GM19395 (cell line): Measurements from ENCODE around the gene TEAD1.

Experiments used
- ATAC-seq: cut with Tn5 transposase; IDR thresholded peaks from one replicate; pipeline ENCODE4 v1.9.1; 2021; ENCODE audit warnings: mild to moderate bottlenecking, moderate library complexity; ENCODE audit not compliant: unreplicated experiment

The TEAD1 gene

GRCh38 chr11:12664385-12664784 is 9.8 kb upstream of the TEAD1 start:
- no peak for ATAC-seq

DNA sequence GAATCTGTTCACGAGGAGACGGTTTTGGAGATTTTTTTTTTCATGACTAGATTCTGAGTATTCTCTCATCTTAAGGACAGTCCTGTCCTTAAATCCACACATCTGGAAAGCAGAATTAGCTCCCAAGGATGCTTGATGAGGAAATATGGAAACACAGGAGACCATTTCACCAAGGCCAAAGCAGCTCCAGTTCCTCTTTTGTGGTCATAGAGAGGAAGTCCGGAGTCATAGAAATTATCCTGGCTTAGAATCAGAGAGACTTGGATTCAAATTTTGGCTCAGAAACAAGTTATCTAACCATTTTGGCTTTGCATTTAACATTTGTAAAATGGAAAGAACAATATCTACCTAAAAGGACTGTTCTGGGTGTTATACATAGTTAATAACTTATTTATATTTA is 7.3 kb upstream of the TEAD1 start:
- ATAC-seq = no peak

GRCh38 chr11:12667646-12668045 is 6.6 kb upstream of the TEAD1 start:
- no peak for ATAC-seq

DNA sequence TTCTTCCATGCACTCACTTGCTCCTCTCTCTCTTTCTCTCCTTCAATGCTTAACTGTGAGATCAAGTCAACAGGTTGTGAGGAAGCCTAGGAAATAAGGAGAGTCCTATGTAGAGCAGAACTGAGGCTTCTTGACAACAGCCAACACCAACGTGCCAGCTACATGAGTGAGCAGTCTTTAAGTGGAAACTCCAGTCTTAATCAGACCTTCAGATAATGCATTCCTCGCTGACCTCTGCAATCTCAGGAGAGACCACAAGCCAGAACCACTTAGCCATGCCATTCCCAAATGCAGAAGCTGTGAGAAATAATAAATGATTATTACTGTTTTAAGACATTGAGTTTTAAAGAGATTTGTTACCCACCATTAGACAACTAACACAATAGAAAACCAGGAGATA is 6.1 kb upstream of the TEAD1 start:
- ATAC-seq = no peak

DNA sequence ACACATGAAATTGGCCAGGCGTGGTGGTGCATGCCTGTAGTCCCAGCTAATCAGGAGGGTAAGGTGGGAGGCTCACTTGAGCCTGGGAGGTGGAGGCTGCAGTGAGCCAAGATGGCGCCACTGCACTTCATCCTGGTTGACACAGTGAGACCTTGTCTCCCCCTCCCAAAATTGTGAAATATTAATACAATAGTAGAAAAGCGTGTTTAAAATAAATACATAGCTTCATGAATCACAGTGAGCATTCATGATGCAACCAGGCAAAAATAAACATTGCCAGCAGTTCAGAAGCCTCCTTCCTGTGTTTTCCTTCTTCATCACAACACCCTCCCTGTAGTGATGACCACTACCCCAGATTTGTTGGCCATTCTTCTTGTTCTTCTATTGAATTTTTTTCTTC is 4.3 kb upstream of the TEAD1 start:
- ATAC-seq = no peak

GRCh38 chr11:12671370-12671769 is 2.9 kb upstream of the TEAD1 start:
- ATAC-seq = no peak

DNA sequence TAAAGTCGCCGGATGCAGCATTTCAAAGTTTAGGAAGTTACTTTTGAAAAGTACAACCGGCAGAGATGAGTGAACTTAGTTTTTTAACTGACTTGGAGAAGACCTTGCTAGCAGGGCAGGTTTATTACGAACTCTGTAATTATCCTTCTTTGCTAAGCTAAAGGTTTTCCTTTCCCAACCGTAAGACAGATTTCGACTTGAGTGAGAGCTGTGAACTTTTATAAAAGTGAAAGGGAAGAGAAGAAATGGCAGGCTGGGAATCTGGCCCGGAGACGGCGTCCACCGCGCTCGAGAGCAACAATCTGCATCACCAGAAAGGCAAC is 659 bp upstream of the TEAD1 start:
- peak; percentile 35 for ATAC-seq

DNA sequence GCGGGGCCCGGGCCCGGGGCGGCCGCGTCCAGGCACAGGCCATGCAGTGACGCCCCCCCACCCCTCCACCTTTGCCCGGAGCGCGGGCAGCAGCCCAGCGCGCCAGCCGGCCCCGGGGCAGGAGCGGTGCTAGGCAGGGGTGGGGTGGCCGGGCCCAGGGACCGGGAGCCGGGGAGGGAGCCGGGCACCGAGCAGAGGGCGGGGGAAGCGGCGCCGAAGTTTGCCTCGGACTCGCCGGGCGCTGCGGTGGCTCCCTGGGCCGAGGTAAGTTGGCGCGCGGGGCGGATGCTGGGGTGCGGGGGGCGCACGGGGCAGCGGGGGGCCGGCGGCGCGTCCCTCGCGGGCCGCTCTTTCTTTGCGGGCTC is 332 bp downstream of the TEAD1 start:
- peak; percentile 45 for ATAC-seq

GRCh38 chr11:12674936-12675696 is 895 bp downstream of the TEAD1 start:
- ATAC-seq = peak; percentile 12

DNA sequence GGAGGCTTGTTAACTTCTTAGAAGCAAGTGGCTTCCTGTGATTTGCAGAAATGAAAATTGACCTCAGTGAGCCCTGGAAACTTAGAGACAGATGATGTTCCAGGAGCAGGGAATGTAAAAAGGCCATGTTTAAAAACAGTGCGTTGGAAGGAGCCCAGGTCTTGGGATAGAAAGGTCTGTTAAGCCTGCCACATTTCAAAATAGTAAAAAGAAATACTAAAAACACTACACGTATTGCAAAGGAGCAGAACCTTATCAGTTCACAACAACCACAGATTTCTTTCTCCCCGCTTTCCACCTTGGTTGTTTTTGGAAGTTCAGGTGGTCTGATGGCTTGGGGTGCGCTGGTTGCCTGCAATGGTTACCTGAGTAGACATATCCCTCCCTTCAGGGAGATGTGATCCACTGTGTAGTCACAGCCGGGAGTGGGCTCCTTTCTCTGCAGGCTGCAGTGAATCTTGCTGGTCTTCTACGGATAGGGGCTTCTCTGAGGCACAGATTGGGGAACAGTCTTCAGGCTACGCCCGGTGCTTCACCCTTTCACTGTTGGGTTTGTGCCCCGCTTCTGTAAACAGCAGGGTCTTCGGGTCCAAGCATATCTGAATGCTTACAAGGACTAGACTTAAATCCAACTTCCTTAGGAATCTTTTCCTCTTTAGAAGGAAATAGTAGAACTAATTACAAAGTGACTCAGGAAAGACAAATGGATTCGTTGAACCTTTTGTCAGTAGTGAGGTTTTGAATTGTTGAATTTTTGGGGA is 1.9 kb downstream of the TEAD1 start:
- no peak for ATAC-seq

DNA sequence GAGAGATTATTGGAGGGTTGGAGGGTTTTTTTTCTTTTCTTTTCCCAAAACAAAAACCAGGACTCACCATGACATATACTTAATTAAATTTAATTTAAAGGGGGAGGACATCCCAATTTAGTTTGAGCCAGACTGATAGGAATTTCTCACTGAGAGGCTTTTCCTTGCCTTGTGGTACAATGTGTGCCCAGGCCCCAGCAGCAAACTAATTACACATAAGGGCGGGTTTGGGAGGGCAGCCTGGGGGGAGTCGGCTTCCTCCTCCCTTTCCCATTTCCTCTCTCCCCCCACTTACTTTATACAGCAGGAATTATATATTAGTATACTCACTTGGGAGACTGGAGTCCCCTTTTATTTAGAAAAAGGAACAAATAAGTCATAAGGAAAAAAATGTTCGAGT is 2.9 kb downstream of the TEAD1 start:
- ATAC-seq = no peak

DNA sequence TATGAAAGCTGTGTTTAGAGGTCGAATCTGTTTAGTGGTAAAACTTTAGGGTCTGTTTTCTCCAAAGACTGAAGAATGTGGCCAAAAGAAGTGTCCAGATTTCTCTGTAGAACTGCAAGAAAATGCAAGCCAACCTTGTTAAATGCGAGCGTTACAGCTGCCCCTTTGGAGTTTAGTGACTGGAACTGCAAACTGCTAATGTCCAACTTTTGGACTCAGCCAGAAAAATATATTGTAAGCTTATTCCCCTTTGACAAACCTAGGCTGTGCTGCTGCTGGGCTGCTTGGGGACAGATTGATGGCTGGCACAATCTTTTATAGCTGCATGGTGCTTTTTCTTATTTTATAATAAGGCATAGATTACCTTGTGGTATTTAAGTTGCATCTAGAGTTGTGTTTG is 3.9 kb downstream of the TEAD1 start:
- no peak for ATAC-seq

- ATAC-seq = no peak
Measured at GRCh38 chr11:12678991-12679390, 4.8 kb downstream of the TEAD1 start.

DNA sequence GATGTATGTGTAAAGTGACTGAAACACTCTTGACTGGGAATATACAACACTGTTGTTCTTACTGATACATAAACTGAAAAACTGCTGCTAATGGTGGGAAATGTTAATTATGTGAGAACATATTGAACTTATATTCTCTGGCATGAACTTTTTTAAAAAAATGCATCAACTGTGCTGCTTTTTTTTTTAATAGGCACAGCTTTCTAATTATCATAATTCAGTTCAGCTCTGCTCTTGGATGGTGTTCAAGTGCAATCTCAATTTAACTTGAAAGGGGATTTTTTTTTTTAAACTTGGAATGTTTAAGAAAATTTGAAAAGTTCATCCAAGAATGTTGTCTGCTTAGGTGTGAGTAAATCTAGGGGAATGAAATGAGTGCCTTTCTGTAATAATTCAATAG is 5.2 kb downstream of the TEAD1 start:
- ATAC-seq = no peak

DNA sequence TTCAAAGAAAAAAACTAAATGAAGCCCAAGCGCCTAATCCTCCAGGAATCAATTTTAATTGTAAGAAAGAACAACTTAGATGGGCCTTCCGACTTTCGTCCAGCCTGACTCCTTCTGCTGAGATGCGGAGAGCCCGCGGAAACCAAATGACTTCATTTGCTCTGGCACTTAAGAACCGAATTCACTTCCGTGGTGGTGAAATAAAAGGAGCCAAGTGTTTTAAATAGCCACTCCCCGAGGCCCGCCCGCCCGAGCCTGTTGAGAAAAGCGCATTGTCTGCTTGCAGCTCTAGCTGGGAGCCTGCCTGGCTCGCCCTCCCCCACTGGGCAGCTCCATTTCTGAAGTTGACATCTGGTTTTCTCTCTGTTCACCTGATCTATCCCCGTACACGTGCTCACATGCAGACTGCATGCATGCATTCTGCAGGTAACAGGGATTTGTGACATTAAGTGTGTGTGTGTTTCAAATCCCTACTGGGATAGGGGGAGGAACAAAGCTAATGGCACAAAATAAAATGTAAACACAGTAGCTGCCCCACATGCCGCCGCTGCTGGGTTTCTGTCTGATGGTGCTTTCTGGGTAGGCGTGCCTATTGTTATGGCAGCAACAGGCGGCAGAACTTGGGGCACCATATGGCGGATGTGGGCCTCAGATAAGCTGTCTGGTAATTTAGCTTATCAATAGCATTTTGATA is 6.2 kb downstream of the TEAD1 start:
- ATAC-seq = no peak

- no peak for ATAC-seq
Measured at GRCh38 chr11:12680940-12681258, 6.7 kb downstream of the TEAD1 start.

- no peak for ATAC-seq
Measured at GRCh38 chr11:12681466-12681865, 7.2 kb downstream of the TEAD1 start.

- no peak for ATAC-seq
Measured at GRCh38 chr11:12682288-12682687, 8.1 kb downstream of the TEAD1 start.

GRCh38 chr11:12682737-12683500 is 8.7 kb downstream of the TEAD1 start:
- ATAC-seq = no peak

DNA sequence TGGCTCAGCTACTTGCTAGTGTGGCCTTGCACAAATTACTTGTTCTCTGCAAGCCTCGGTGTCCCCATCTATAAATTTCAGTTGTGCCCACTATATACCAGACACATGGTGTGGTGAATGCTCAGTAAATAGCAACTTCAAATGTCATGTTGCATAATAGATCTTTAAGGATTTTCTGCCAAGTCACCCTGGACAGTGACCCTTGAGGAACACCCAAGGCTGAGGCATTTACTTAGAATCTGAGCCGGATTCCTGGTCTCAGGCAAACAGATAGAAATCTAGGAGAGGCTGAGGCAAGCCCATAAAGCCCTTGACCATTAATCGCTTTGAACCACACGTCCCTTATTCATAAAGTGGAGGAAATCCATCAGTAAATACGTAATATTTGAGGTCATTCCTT is 9.7 kb downstream of the TEAD1 start:
- no peak for ATAC-seq

DNA sequence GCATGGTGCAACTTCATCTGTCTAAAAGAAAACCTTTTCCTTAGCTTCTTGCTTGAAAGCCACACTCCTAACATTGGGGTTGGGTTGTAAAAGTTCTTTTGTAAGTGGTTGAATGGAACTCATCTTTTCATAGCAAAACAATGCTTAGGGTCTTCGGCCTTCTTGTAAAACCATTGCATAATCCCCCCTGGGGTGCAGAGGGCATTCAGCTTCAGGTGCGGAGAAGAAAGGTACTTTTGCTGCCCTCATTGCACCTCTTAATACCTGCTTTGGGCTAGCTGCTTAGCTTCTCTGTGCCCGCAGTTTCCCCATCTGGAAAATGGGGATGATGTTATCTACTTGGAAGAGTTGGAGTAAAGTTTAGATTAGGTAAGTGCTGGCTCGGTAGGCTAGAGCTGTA is 10.1 kb downstream of the TEAD1 start:
- ATAC-seq = no peak

- ATAC-seq = no peak
Measured at GRCh38 chr11:12684816-12685215, 10.6 kb downstream of the TEAD1 start.
